Thyroid gland (tissue), 4 donors: ENCODE results near the gene CFAP107.
"Not testable (repeated sequence)": the region's sequence is repeated elsewhere in the genome, so short reads cannot be mapped to it uniquely, and the experiment has no call there.

Source experiments
- CTCF ChIP-seq, 6 experiments: fragments of 200-600 bp in 3 of 6; fragments of 450-650 bp in 3 of 6; sonication (generic) in 3 of 6; IDR thresholded peaks; one replicate each; pipeline ENCODE4 v1.5.1; 2016 to 2019; ENCODE audit warnings: antibody characterized with exemption in 6 of 6, mild to moderate bottlenecking in 2 of 6, inconsistent platforms in 1 of 6, moderate library complexity in 1 of 6
- POLR2A ChIP-seq, 2 donors: fragments of 450-650 bp; IDR thresholded peaks; one replicate each; pipeline ENCODE4 v1.6.1; 2017; ENCODE audit warnings: antibody characterized with exemption in 2 of 2, mild to moderate bottlenecking in 2 of 2, moderate library complexity in 1 of 2

DNA sequence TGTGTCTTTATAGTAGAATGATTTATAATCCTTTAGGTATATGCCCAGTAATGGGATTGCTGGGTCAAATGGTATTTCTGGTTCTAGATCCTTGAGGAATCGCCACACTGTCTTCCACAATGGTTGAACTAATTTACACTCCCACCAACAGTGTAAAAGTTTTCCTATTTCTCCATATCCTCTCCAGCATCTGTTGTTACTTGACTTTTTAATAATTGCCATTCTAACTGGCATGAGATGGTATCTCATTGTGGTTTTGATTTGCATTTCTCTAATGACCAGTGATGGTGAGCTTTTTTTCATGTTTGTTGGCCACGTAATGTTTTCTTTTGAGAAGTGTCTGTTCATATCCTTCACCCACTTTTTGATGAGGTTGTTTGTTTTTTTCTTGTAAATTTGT lies 14.9 kb upstream of the CFAP107 start:
- not testable (repeated sequence) for TF ChIP-seq CTCF, POLR2A (IDR thresholded peaks at IDR 0.05)
